ENCODE data around the gene ZFX. TPM values are rescaled to one million over a fixed set of nuclear protein-coding genes. Genes with fewer than 3 reads are reported as not detected.

Gene ZFX
- total RNA-seq, 2 donors from 2014 or later, result 44.0 to 44.4 TPM

DNA sequence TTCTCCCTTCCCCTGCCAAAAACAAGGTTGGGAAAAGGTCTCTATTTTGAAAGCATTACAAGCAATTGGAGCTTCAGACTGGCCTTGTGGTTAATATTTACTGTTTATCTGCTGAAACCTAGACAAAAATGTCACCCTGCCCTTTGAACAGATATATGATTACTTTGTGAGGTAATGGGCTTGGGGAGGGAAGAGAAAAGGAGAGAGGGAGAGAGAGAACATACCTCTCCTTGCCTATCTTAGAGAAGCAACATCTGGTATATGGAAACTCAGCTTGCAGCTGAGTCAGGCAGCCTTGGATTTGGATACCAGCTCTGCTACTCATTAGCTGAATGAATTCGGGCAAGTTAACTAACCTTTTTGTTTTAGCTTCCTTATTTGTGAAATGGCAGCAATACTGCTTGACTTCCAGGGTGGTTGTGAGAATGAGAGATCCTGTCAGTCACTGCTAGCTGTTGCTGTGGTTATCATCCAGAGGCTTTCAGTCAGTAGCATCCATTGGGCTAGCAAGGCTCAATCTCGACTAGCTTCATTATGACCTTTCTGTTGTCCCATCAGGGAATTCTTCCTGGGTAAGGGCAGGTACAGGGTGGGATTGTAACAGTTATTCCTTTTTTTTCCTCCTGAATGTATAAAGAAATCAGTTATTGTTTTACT, 41.1 kb downstream of the ZFX start:
- no peaks in the 10 kb centered on the region for H3K36me3 ChIP-seq
- no peak for DNase-seq
- no peaks in the 10 kb centered on the region for H3K4me1 ChIP-seq
- intact Hi-C loops (cut with DNase I), result no loop called here
- H3K27me3 ChIP-seq, result no peaks in the 10 kb centered on the region
- H3K9ac ChIP-seq (ENCODE audit: low read depth in 2 of 2, low read length in 2 of 2), result no peak overlapping the region
- no peaks in the 10 kb centered on the region for H3K9me3 ChIP-seq
- no peak overlapping the region for H3K4me3 ChIP-seq
- TF ChIP-seq CTCF (IDR thresholded peaks at IDR 0.05), result no peak
- no peak overlapping the region for H3K27ac ChIP-seq

GRCh38 chrX:24196509-24196908, 47.0 kb downstream of the ZFX start:
- TF ChIP-seq CTCF (IDR thresholded peaks at IDR 0.05), result no peak
- Histone ChIP-seq H3K9me3 (no peaks in the 10 kb centered on the region), H3K36me3 (no peaks in the 10 kb centered on the region), H3K4me3 (no peak overlapping the region), H3K9ac (ENCODE audit: low read depth in 2 of 2, low read length in 2 of 2) (no peak overlapping the region), H3K4me1 (no peaks in the 10 kb centered on the region), H3K27me3 (no peaks in the 10 kb centered on the region), H3K27ac (no peak overlapping the region)
- intact Hi-C loops (cut with DNase I), result no loop called here
- DNase-seq, result no peak

GRCh38 chrX:24198101-24198500, 48.6 kb downstream of the ZFX start:
- H3K4me3 ChIP-seq, result no peak overlapping the region
- no peaks in the 10 kb centered on the region for H3K36me3 ChIP-seq
- H3K9ac ChIP-seq (ENCODE audit: low read depth in 2 of 2, low read length in 2 of 2), result no peak overlapping the region
- no peaks in the 10 kb centered on the region for H3K27me3 ChIP-seq
- TF ChIP-seq CTCF (IDR thresholded peaks at IDR 0.05), result no peak
- H3K27ac ChIP-seq, result no peak overlapping the region
- H3K4me1 ChIP-seq, result no peaks in the 10 kb centered on the region
- H3K9me3 ChIP-seq, result no peaks in the 10 kb centered on the region
- intact Hi-C loops (cut with DNase I), result no loop called here
- no peak for DNase-seq

- Histone ChIP-seq H3K9me3 (no peaks in the 10 kb centered on the region), H3K4me1 (no peaks in the 10 kb centered on the region), H3K27me3 (no peaks in the 10 kb centered on the region), H3K27ac (no peak overlapping the region), H3K4me3 (no peak overlapping the region), H3K9ac (ENCODE audit: low read depth in 2 of 2, low read length in 2 of 2) (no peak overlapping the region), H3K36me3 (no peaks in the 10 kb centered on the region)
- no peak for TF ChIP-seq CTCF (IDR thresholded peaks at IDR 0.05)
- intact Hi-C loops (cut with DNase I), result no loop called here
- DNase-seq, result no peak
These were observed 50.6 kb downstream of the ZFX start for GRCh38 chrX:24200133-24200532.

DNA sequence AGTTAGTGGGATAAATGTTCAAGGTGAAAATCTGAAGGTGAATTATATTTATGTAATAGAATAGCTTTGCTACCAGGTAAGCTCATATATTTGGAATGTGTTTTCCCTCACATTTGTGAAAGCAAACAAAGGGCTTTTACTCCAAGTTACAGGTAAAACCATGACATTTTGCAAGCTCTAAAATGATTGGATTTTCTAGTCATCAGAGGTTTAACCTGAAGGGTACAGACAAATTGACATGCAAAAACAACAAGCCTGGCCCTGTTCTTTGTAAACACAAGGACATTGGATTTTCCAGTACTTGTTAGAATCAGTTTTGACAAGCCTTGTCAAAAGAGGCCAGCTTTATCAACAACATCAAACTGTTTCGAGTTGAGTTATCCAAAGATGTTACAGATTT, 51.7 kb downstream of the ZFX start:
- intact Hi-C loops (cut with DNase I), result no loop called here
- TF ChIP-seq CTCF (IDR thresholded peaks at IDR 0.05), result no peak
- H3K36me3 ChIP-seq, result no peaks in the 10 kb centered on the region
- no peaks in the 10 kb centered on the region for H3K9me3 ChIP-seq
- no peaks in the 10 kb centered on the region for H3K4me1 ChIP-seq
- no peak overlapping the region for H3K9ac ChIP-seq (ENCODE audit: low read depth in 2 of 2, low read length in 2 of 2)
- DNase-seq, result no peak
- no peaks in the 10 kb centered on the region for H3K27me3 ChIP-seq
- no peak overlapping the region for H3K4me3 ChIP-seq
- no peak overlapping the region for H3K27ac ChIP-seq
